HepG2 (cell line): ENCODE data around the gene TCF3. TPM values are rescaled to one million over a fixed set of nuclear protein-coding genes. Genes with fewer than 3 reads are reported as not detected.

Experiments
- FOXM1 ChIP-seq: sonication (generic); formaldehyde crosslinking; IDR thresholded peaks from 2 replicates; pipeline ENCODE4 v1.5.0; 2020; ENCODE audit warnings: missing genetic modification reagents
- NFATC3 ChIP-seq: sonication (generic); formaldehyde crosslinking; IDR thresholded peaks from 2 replicates; pipeline ENCODE4 v1.5.1; 2020; ENCODE audit warnings: mild to moderate bottlenecking, missing genetic modification reagents
- NFYC ChIP-seq: IDR thresholded peaks from 2 replicates; pipeline ENCODE4 v1.6.1; 2016; ENCODE audit warnings: missing genetic modification reagents, missing compliant biosample characterization
- RELA ChIP-seq: sonication (generic); formaldehyde crosslinking; IDR thresholded peaks from 2 replicates; pipeline ENCODE4 v1.4.0; 2020; ENCODE audit warnings: missing genetic modification reagents
- ZFYVE20 ChIP-seq: sonication (generic); formaldehyde crosslinking; IDR thresholded peaks from 2 replicates; pipeline ENCODE4 v1.8.0; 2023; ENCODE audit warnings: low read depth, mild to moderate bottlenecking, moderate library complexity, missing genetic modification reagents, borderline replicate concordance
- ZHX2 ChIP-seq, 2 experiments: sonication (generic) in 1 of 2; formaldehyde crosslinking in 1 of 2; IDR thresholded peaks; 2 replicates each; pipeline versions ENCODE4 v1.6.1 to v1.9.0; 2014 to 2022; ENCODE audit warnings: antibody characterized with exemption in 1 of 2, borderline replicate concordance in 1 of 2, inconsistent platforms in 1 of 2, low read depth in 1 of 2, missing genetic modification reagents in 1 of 2
- ZNF589 ChIP-seq: sonication (generic); formaldehyde crosslinking; conservative IDR thresholded peaks from 2 replicates; pipeline ENCODE4 v1.8.0; 2022; ENCODE audit warnings: mild to moderate bottlenecking, moderate library complexity, missing genetic modification reagents
- polyA plus RNA-seq, 8 experiments: library from polyadenylated mRNA; depleted of rRNA in 3 of 8; stranded (reverse) in 7 of 8; unstranded in 1 of 8; fragments of >200 nt; fragmentation: Illumina TruSeq in 4 of 8; extraction: Trizol in 4 of 8; gene quantifications; 2 replicates each; pipeline versions ENCODE4 v1.2.1 to v1.2.3, GENCODE V29; 2011 to 2016; ENCODE audit warnings: low read depth in 4 of 8, missing spikeins in 1 of 8, mixed read lengths in 1 of 8; ENCODE audit not compliant: insufficient read depth in 1 of 8
- total RNA-seq, 5 experiments: library from RNA; depleted of rRNA; stranded (reverse); fragments of >200 nt; fragmentation: Illumina TruSeq; extraction: Trizol; gene quantifications; 2 replicates each; pipeline ENCODE4 v1.2.3, GENCODE V29; 2016; ENCODE audit warnings: low read depth in 1 of 5

TCF3 gene
- total and polyA plus RNA-seq, 2 of the 13 experiments (the other 11 are each of a cell fraction or from before 2014, with no cell fraction given), result 51.4 to 53.2 TPM

- TF ChIP-seq FOXM1, result no peak
- no peak for TF ChIP-seq ZNF589 (CRISPR knock-in tag)
- no peak for TF ChIP-seq ZFYVE20 (CRISPR knock-in tag)
- peak; percentile 65 for TF ChIP-seq NFYC (CRISPR knock-in tag)
- TF ChIP-seq RELA (CRISPR knock-in tag), result no peak
- TF ChIP-seq ZHX2 (IDR thresholded peaks at IDR 0.05; ENCODE audit: low read depth), result no peak
- no peak for TF ChIP-seq ZHX2 (CRISPR knock-in tag; IDR thresholded peaks at IDR 0.05; ENCODE audit: borderline replicate concordance)
- peak; percentile 42; the same call in 1 of the 2 replicates for TF ChIP-seq NFATC3 (CRISPR knock-in tag)
- TF ChIP-seq, all 625 proteins: peak for 80
Observed at GRCh38 chr19:1592755-1593500, 59.5 kb downstream of the TCF3 start, which contains the start of gene MBD3 (continued).
